AG09309 (cell line): ENCODE results near the gene PSMA2.

Source experiments
- DNase-seq: peaks from one replicate; pipeline ENCODE4 v3.0.0-alpha.2; 2010; ENCODE audit warnings: low read depth
- H3K4me3 ChIP-seq: 2 replicates; pipeline ENCODE4 v1.5.1; 2011; ENCODE audit warnings: mild to moderate bottlenecking, low read depth, low read length, moderate library complexity; ENCODE audit not compliant: control insufficient read depth
- CTCF ChIP-seq: IDR thresholded peaks from 2 replicates; pipeline ENCODE4 v1.5.1; 2011; ENCODE audit warnings: mild to moderate bottlenecking, low read depth, low read length, inconsistent platforms; ENCODE audit not compliant: insufficient read depth, control insufficient read depth; ENCODE audit errors: missing control alignments

Gene PSMA2

GRCh38 chr7:42959549-42959948 lies 27.6 kb upstream of the PSMA2 start:
- H3K4me3 ChIP-seq, result no peak overlapping the region
- TF ChIP-seq CTCF, result no peak
- DNase-seq, result no peak

GRCh38 chr7:42956062-42956461 lies 24.1 kb upstream of the PSMA2 start:
- H3K4me3 ChIP-seq, result no peak overlapping the region
- TF ChIP-seq CTCF, result no peak
- no peak for DNase-seq

GRCh38 chr7:42953994-42954393 lies 22.0 kb upstream of the PSMA2 start:
- TF ChIP-seq CTCF, result no peak
- DNase-seq, result no peak
- H3K4me3 ChIP-seq, result no peak overlapping the region

GRCh38 chr7:42952328-42952727 lies 20.4 kb upstream of the PSMA2 start:
- no peak overlapping the region for H3K4me3 ChIP-seq
- no peak for DNase-seq
- no peak for TF ChIP-seq CTCF

- H3K4me3 ChIP-seq, result no peak overlapping the region
- DNase-seq, result no peak
- no peak for TF ChIP-seq CTCF
Observed at GRCh38 chr7:42950417-42950816, 18.4 kb upstream of the PSMA2 start.

GRCh38 chr7:42947521-42947920 lies 15.5 kb upstream of the PSMA2 start:
- no peak for DNase-seq
- TF ChIP-seq CTCF, result no peak
- no peak overlapping the region for H3K4me3 ChIP-seq

- no peak for DNase-seq
- TF ChIP-seq CTCF, result no peak
- no peak overlapping the region for H3K4me3 ChIP-seq
Observed at GRCh38 chr7:42946627-42946950, 14.6 kb upstream of the PSMA2 start.
